GM19463 (cell line): Measurements from ENCODE around the gene FAAP20.

Source experiments
- ATAC-seq: cut with Tn5 transposase; IDR thresholded peaks from one replicate; pipeline ENCODE4 v1.9.1; 2021; ENCODE audit warnings: mild to moderate bottlenecking, moderate library complexity; ENCODE audit not compliant: unreplicated experiment

The FAAP20 gene

GRCh38 chr1:2212532-2213491, 18.2 kb upstream of the FAAP20 start:
- ATAC-seq, result no peak

DNA sequence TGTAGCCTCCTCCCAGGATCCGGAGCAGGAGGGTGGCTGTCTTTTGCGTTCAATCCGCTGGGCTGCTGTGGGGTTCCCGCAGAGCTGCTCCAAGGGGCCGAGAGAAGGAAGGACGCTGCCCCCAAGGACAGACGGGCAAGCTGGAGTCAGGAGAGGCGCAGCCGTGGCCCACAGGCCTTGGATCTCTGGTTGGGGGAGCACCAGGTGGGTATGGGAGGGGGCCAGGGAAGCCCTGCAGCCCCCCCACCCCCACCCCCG, 17.6 kb upstream of the FAAP20 start:
- no peak for ATAC-seq

DNA sequence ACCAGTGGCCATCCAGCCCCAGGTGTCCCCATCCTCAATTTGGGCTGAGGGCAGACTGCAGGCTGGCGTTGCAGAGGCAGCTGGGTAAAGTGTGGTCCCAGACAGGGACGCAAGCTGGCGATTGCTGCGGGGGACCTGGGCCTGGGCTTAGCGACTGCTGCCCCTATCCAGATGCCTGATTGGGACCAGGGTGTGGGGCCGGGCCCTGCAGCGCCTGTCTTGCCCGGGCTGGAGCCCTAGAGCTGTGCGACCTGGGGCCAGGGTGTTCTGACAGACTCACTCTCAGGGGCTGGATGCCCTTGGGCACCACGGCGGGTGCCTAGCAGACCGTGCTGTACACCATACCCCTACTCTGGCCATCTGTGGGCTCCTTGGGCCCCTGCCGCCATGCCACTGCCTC, 16.2 kb upstream of the FAAP20 start:
- ATAC-seq, result no peak

DNA sequence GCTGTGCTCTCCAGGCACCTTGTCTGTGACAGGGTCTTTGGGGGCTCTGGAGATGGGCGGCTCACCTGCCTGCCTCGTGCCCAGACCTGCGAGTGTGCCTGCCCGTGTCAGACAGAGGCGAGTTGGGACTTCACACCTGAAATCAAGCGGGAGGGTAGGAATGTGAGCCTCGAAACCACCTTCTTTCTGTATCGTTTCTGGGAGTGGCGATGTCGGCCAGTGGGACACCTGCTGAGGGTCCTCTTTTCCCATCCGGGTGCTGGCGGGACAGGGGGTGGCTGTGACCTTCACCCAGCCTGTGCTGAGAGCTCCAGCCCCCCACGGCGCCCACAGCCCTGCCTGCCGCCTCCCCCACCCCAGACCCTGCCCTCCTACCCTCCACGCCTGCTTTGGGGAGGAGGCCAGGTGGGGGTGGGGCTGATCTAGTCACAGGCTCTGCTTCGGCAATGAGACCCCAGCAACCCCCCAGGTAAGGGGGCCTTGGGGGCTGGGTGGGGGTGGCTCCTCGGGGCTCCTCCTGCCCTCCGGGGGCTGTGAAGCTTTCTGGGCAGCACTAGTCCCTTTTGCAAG, 15.6 kb upstream of the FAAP20 start:
- no peak for ATAC-seq

- no peak for ATAC-seq
These were observed 15.0 kb upstream of the FAAP20 start for GRCh38 chr1:2209400-2210083.

- ATAC-seq, result no peak
These were observed 14.0 kb upstream of the FAAP20 start for GRCh38 chr1:2208309-2209239.

DNA sequence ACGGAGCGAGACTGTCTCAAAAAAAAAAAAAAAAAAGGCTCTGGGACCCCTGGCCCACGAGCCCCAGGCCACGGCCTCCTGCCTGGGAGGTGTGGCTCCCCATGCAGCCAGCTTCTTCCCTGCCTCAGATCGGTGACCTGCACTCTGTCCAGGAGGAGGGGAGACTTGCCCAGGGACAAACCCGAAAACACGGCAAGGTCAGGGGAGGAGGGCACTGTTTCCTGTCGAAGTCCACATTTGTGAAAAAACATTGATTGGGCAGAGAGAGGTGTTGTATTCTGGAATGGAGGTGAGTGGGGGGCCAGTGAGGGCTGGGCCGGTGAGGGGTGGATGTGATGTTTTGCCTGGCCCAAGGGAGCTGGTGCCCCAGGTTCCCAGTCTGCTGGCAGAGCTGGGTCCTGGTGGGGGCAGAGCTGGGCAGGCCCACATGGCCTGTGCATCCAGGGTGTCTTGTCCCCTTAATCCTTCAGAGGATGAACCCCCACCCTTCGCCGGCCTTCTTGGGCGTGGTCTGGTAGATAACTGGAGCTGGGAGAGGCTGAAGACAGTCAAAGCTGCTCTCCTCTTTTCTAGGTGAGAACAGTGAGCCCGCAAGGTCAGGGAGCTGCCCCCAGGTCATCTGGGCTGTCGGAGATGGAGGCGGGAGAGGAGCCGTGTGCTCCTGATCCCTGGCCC, 12.4 kb upstream of the FAAP20 start:
- ATAC-seq, result no peak

- peak; percentile 63 for ATAC-seq
These were observed 10.8 kb upstream of the FAAP20 start for GRCh38 chr1:2205191-2205952.

GRCh38 chr1:2204415-2205190, 10.0 kb upstream of the FAAP20 start:
- no peak for ATAC-seq

GRCh38 chr1:2203671-2204414, 9.3 kb upstream of the FAAP20 start:
- no peak for ATAC-seq

- no peak for ATAC-seq
These were observed 8.4 kb upstream of the FAAP20 start for GRCh38 chr1:2202843-2203601.

- ATAC-seq, result no peak
These were observed 7.5 kb upstream of the FAAP20 start for GRCh38 chr1:2202008-2202575.

- ATAC-seq, result no peak
These were observed 6.5 kb upstream of the FAAP20 start for GRCh38 chr1:2201062-2201461.

DNA sequence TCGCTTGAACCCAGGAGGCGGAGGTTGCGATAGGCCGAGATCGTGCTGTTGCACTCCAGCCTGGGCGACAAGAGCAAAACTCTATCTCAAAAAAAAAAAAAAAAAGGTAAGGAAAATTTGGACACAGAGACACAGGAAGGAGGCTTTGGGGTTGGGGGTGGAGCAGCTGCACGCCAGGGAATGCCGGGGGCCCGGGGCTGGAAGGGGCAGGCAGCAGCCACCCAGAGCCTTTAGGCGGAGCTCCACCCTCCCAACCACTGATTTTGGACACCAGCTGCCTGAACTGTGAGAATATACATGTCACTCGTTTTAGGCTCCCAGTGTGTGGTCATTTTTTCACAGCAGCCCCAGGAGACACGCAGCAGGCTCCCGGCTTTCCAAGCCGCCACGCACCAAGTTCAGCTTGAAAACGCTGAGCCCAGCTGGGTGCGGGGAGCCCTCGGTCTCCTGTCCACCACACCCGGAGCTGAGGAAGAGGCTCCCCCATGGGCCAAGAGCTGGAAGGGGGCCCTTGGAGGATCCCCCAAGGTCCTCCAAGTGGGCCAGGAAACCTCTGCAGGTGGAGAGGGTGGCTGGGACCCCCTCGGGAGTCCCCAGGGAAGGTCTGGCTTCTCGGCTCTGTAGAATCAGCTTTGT, 5.9 kb upstream of the FAAP20 start:
- no peak for ATAC-seq

DNA sequence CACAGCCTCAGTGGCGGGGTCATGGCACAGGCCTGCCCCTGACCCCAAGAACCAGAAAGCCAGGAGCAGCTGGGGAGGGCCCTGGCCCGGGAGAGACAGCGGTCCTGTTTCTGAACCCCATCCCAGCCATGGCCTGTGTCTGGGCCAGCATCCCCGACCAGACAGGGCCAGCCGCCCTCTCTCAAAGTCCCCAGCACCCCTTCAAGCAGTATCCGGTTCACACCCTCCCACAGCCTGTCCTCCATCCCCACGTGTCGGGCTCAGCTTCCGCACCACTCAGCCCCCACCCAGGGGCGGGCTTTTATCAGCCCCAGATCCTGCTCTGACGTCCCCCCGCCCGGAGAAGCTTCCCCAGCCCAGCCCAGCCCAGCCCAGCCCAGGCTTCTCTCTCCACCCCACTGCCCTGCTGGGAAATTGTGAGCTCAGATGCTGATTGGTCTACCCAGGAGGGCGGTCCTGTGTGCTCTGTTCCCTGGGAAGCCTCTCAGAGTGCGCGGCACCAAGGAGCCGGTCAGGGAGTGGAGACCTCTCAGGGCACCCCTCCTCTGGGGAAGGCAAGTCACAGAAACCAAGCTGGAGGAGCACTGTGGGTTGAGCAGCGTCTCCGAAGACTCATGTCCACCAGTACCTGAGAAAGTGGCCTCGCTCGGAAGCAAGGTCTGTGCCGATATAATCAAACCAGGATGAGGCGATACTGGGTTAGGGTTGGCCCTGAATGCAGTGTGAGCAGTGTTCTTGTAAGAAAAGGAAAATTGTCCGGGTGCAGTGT, 4.7 kb upstream of the FAAP20 start:
- peak; percentile 43 for ATAC-seq

DNA sequence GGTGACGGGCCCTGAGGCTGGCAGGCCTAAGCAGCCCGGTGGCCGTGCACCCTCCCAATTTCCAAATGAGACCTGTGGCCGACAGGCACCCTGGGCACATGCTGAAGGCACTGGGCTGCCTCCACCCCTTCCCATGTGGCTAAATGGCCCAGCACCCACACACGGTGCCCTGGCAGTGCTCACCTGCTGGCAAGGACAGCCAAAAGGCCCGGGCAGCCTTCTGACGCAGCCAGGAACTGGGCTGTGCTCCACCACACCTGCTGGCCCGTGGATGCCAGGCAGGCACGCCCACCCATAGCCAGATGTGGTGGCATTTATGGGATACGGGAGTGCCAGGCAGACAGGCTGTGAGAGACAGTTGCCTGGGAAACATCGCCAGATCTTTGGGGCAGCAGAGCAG, 4.0 kb upstream of the FAAP20 start:
- ATAC-seq, result no peak
